ENCODE results near the gene CDC23. TPM values are rescaled to one million over a fixed set of nuclear protein-coding genes. Genes with fewer than 3 reads are reported as not detected.

The CDC23 gene
- total RNA-seq, 2 donors from 2014 or later, result 6.6 to 16.6 TPM

DNA sequence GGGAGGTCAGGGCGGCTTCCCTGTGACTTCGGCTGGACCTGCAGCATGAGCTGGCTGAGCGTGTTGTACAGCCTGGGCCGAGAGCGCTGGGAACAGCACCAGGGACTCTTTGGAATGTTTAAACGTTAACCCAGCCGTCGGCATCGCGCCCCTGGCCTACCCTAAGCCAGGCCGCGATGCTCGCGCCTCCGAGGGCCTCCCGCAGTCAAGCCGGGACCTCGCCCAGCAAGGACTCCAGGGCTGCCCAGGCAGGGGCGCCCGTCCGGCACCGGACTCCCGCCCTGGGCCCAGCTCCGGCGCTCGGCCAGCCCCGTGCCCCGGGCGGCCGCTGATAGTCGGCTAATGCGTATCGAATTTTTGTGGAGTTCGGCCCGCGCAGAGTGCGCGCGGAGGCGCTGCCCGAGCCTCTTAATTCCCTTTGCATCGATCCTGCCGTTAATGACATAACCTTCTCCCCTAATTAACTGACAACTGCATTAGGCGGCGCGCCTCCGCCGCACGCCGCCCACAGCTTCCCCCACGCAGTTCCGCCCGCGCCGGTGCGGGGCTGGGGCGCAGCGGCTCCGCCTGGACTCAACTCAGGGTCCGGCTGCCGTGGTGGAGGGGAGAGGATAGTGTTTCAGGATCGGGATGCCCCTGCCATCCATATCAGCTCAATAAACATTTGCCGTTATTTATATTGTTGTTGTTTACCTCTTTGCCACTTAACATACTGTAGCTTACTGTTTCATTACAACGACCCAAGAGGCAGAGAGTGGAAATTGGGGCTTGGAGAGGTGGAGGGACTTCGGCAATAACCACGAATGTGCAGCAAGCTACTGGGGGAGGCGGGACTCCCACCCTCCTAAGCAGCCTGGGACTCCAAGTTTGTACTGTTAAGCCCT lies 28.8 kb upstream of the CDC23 start:
- H3K27me3 ChIP-seq, result no peaks in the 10 kb centered on the region
- no peaks in the 10 kb centered on the region for H3K9me3 ChIP-seq
- H3K36me3 ChIP-seq (replicated peaks in 1 of 2; ENCODE audit: insufficient read depth in 1 of 2, low read depth in 2 of 2), result no peaks in the 10 kb centered on the region
- peaks cover 14% of the 10 kb centered on the region for H3K4me1 ChIP-seq
- peak overlapping the region in 3 of 4 donors; percentile 14 to 53 (median 33) for H3K27ac ChIP-seq
- DNase-seq, result peak; percentile 40 to 57 (median 52)
- H3K4me3 ChIP-seq, result peak overlapping the region in 1 of 2 donors; percentile 18
- intact Hi-C loops (cut with DNase I), result no loop called here
- 4 to 11% methylated on average over 25 to 67 of the region's 67 CpGs for WGBS, 2 donors
- TF ChIP-seq POLR2A (IDR thresholded peaks at IDR 0.05), result peak in 1 of 3 donors; percentile 14
- TF ChIP-seq, protein P1, sequence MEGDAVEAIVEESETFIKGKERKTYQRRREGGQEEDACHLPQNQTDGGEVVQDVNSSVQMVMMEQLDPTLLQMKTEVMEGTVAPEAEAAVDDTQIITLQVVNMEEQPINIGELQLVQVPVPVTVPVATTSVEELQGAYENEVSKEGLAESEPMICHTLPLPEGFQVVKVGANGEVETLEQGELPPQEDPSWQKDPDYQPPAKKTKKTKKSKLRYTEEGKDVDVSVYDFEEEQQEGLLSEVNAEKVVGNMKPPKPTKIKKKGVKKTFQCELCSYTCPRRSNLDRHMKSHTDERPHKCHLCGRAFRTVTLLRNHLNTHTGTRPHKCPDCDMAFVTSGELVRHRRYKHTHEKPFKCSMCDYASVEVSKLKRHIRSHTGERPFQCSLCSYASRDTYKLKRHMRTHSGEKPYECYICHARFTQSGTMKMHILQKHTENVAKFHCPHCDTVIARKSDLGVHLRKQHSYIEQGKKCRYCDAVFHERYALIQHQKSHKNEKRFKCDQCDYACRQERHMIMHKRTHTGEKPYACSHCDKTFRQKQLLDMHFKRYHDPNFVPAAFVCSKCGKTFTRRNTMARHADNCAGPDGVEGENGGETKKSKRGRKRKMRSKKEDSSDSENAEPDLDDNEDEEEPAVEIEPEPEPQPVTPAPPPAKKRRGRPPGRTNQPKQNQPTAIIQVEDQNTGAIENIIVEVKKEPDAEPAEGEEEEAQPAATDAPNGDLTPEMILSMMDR (IDR thresholded peaks at IDR 0.05), result peak in 1 of 7 experiments; percentile 11
- peak; percentile 76 for ATAC-seq

DNA sequence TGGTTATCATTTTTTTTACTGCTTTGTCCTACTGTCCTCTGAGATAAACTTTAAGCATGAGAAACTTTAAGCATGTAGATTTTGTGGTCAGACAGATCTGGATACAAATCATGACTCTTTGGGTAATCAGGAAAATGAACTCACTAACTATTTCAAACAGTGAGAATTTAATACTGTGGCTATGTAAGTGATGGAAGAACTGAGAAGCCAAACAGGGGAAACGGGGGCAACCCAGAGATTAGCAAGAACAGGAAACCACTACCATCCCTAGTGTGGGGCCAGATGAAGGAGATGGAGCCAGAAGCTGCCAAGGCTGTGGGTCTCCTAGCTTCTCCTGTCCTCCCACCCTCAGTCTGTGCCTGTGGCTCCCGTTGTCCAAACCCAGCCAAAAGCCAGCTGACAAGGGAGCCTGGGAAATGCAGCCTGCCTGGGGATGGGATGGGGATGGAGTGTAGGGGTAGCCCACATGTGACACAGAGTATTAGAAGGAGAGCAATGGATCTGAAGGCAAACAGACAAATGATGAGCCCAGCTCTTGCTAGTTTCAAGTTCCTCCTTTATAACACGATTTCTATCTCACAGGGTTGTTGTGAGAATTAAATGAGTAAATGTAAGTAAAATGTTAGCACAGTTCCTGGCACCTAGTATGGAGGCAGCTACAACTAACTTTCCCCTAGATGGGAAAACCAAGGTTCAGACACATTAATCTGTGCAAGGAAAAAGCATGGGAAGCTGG lies 27.7 kb upstream of the CDC23 start:
- TF ChIP-seq, protein P1 (IDR thresholded peaks at IDR 0.05), result no peak
- TF ChIP-seq POLR2A (IDR thresholded peaks at IDR 0.05), result no peak
- intact Hi-C loops (cut with DNase I), result no loop called here
- ATAC-seq, result no peak
- Histone ChIP-seq H3K4me3 (no peak overlapping the region), H3K27ac (no peak overlapping the region), H3K27me3 (no peaks in the 10 kb centered on the region), H3K36me3 (replicated peaks in 1 of 2; ENCODE audit: insufficient read depth in 1 of 2, low read depth in 2 of 2) (no peaks in the 10 kb centered on the region), H3K9me3 (no peaks in the 10 kb centered on the region), H3K4me1 (peaks cover 14% of the 10 kb centered on the region)
- WGBS, 2 donors, result 67 to 81% methylated on average over 3 of the region's 3 CpGs
- DNase-seq, result no peak

DNA sequence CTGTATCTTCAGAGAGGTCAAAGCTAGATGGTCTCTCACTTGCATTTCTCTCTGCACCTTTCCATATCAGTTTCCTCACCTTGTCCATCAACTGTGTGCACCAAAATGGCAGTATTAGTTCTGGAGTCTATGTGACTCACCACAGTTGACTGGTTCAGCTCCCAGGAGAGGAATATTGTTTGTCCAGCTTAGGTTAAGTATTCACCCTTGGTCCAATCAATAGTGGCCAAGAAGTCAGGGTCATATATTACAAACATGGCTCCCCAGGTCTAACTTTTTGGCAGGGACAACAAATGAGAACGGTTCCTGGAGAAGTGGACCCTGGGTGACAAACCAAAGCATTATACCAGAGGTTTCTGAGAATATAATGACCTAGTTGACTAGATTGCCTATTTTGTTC lies 24.9 kb upstream of the CDC23 start:
- ATAC-seq, result no peak
- intact Hi-C loops (cut with DNase I), result no loop called here
- H3K27me3 ChIP-seq, result no peaks in the 10 kb centered on the region
- no peak overlapping the region for H3K27ac ChIP-seq
- no peak overlapping the region for H3K4me3 ChIP-seq
- peaks cover 14% of the 10 kb centered on the region for H3K4me1 ChIP-seq
- TF ChIP-seq POLR2A (IDR thresholded peaks at IDR 0.05), result no peak
- 44 to 57% methylated on average over 1 of the region's 1 CpG for WGBS, 2 donors
- H3K9me3 ChIP-seq, result no peaks in the 10 kb centered on the region
- H3K36me3 ChIP-seq (replicated peaks in 1 of 2; ENCODE audit: insufficient read depth in 1 of 2, low read depth in 2 of 2), result no peaks in the 10 kb centered on the region
- DNase-seq, result no peak

DNA sequence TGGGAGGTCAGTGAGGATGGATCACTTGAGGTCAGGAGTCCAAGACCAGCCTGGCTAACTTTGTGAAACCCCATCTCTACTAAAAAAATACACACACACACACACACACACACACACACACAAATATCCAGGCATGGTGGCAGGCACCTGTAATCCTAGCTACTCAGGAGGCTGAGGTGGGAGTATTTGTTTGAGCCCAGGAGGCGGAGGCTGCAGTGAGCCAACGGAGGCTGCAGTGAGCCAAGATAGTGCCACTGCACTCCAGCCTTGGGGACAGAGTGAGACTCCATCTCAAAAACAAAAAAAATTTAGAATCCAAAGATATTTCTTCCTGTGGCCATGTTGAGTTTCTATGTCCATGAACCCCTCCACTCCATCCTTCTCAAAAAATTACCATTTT lies 21.5 kb upstream of the CDC23 start:
- H3K4me3 ChIP-seq, result no peak overlapping the region
- ATAC-seq, result no peak
- no peak for TF ChIP-seq POLR2A (IDR thresholded peaks at IDR 0.05)
- TF ChIP-seq, protein P1 (IDR thresholded peaks at IDR 0.05), result no peak
- intact Hi-C loops (cut with DNase I), result no loop called here
- H3K27me3 ChIP-seq, result no peaks in the 10 kb centered on the region
- WGBS, 2 donors, result 83 to 95% methylated on average over 2 of the region's 2 CpGs
- H3K36me3 ChIP-seq (replicated peaks in 1 of 2; ENCODE audit: insufficient read depth in 1 of 2, low read depth in 2 of 2), result no peaks in the 10 kb centered on the region
- no peak for DNase-seq
- no peaks in the 10 kb centered on the region for H3K9me3 ChIP-seq
- no peak overlapping the region for H3K27ac ChIP-seq
- H3K4me1 ChIP-seq, result peaks cover 16% of the 10 kb centered on the region

DNA sequence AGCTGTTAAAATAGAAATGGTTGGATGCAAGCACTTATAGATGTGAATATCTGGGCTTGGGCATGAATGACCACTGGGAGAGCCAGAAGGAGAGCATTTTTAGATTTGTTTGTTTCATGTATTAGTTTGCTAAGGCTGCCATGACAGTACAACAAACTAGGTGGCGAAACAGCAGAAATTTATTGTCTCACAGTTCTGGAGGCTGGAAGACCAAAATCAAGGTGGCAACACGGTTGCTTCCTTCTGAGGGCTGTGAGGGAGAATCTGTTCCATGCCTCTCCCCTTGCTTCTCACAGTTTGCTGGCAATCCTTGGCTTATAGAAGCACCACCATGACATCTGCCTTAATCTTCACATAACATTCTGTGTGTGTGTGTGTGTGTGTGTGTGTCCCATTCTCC lies 20.2 kb upstream of the CDC23 start:
- H3K36me3 ChIP-seq (replicated peaks in 1 of 2; ENCODE audit: insufficient read depth in 1 of 2, low read depth in 2 of 2), result no peaks in the 10 kb centered on the region
- H3K9me3 ChIP-seq, result no peaks in the 10 kb centered on the region
- H3K27ac ChIP-seq, result no peak overlapping the region
- no peak for TF ChIP-seq POLR2A (IDR thresholded peaks at IDR 0.05)
- TF ChIP-seq, protein P1 (IDR thresholded peaks at IDR 0.05), result no peak
- 80 to 87% methylated on average over 2 of the region's 2 CpGs for WGBS, 2 donors
- no peak overlapping the region for H3K4me3 ChIP-seq
- no peaks in the 10 kb centered on the region for H3K27me3 ChIP-seq
- DNase-seq (no peak), ATAC-seq (no peak)
- H3K4me1 ChIP-seq, result peaks cover 19% of the 10 kb centered on the region
- intact Hi-C loops (cut with DNase I), result no loop called here
